Upper lobe of right lung (tissue), 1 donor: ENCODE measurements around the gene FLT4. TPM values are rescaled to one million over a fixed set of nuclear protein-coding genes. Genes with fewer than 3 reads are reported as not detected.

Experiments used
- ATAC-seq: fragments of 200-7000 bp; cut with Tn5 transposase; one replicate; pipeline ENCODE4 v1.9.1; 2020; ENCODE audit warnings: mild to moderate bottlenecking, moderate library complexity
- DNase-seq: peaks from one replicate; pipeline ENCODE4 v3.0.0-alpha.2; 2020
- H3K27ac ChIP-seq: fragments of 200-600 bp; one replicate; pipeline ENCODE4 v1.8.0; 2022
- H3K27me3 ChIP-seq: fragments of 200-600 bp; one replicate; pipeline ENCODE4 v1.8.0; 2022; ENCODE audit warnings: mild to moderate bottlenecking
- H3K36me3 ChIP-seq: fragments of 200-600 bp; one replicate; pipeline ENCODE4 v1.8.0; 2022
- H3K4me1 ChIP-seq: fragments of 200-600 bp; one replicate; pipeline ENCODE4 v1.8.0; 2022
- H3K4me3 ChIP-seq: fragments of 200-600 bp; one replicate; pipeline ENCODE4 v1.8.0; 2022; ENCODE audit warnings: mild to moderate bottlenecking
- H3K9me3 ChIP-seq: fragments of 200-600 bp; one replicate; pipeline ENCODE4 v1.8.0; 2022
- intact Hi-C: fragments of 100-400 bp; cut with DNase I; formaldehyde crosslinking; loops from one replicate; pipeline ENCODE4 v1.11.0; 2022
- total RNA-seq: library from RNA; stranded (reverse); fragmentation: NEBNext Ultra II Directional; extraction: Animal tissue kit (Norgen Biotek cat#: 25700); gene quantifications from one replicate; pipeline ENCODE4 v1.2.1, GENCODE V29; 2021
- TF ChIP-seq, protein P1 (sequence below): fragments of 200-600 bp; IDR thresholded peaks from one replicate; pipeline ENCODE4 v1.8.0; 2022; ENCODE audit warnings: antibody characterized with exemption
- donor health status: DM: no; HTN: yes; CAD: no; lungs with severe emphysema.

FLT4 gene
- total RNA-seq, 1 donor from 2014 or later = 38.6 TPM

DNA sequence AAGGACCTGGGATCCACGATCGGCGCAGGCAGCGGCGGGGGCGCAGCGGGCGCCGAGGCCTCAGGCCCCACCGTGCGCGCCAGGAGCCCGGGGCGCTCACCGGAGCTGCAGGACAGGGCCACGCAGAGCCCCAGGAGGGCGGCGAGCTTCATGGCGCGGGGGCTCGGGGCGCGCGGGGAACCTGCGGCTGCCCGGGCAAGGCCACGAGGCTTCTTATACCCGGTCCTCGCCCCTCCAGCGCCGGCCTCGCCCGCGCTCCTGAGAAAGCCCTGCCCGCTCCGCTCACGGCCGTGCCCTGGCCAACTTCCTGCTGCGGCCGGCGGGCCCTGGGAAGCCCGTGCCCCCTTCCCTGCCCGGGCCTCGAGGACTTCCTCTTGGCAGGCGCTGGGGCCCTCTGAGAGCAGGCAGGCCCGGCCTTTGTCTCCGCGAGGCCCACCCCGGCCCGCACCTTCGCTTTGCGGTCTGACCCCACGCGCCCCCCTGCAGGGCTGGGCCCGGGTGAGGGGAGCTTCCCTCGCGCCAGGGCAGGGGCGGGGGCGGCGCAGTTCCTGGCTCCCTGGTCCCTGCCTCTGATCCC lies 58.0 kb downstream of the FLT4 start, which contains the start of gene SCGB3A1:
SCGB3A1 (minus strand) TSS at position 189 of the 577 bp plus-strand sequence; CDS start at position 152, 37 bp downstream.
- Histone ChIP-seq H3K4me1 (peaks cover 18% of the 10 kb centered on the region), H3K36me3 (no peaks in the 10 kb centered on the region), H3K27me3 (peaks cover 22% of the 10 kb centered on the region), H3K27ac (no peak within 1 kb of the TSS), H3K9me3 (no peaks in the 10 kb centered on the region), H3K4me3 (peak within 1 kb of the TSS; percentile 33)
- ATAC-seq = peak; percentile 70
- DNase-seq = peak; percentile 81
- intact Hi-C loops = no loop called here
- TF ChIP-seq, protein P1, sequence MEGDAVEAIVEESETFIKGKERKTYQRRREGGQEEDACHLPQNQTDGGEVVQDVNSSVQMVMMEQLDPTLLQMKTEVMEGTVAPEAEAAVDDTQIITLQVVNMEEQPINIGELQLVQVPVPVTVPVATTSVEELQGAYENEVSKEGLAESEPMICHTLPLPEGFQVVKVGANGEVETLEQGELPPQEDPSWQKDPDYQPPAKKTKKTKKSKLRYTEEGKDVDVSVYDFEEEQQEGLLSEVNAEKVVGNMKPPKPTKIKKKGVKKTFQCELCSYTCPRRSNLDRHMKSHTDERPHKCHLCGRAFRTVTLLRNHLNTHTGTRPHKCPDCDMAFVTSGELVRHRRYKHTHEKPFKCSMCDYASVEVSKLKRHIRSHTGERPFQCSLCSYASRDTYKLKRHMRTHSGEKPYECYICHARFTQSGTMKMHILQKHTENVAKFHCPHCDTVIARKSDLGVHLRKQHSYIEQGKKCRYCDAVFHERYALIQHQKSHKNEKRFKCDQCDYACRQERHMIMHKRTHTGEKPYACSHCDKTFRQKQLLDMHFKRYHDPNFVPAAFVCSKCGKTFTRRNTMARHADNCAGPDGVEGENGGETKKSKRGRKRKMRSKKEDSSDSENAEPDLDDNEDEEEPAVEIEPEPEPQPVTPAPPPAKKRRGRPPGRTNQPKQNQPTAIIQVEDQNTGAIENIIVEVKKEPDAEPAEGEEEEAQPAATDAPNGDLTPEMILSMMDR = no peak

DNA sequence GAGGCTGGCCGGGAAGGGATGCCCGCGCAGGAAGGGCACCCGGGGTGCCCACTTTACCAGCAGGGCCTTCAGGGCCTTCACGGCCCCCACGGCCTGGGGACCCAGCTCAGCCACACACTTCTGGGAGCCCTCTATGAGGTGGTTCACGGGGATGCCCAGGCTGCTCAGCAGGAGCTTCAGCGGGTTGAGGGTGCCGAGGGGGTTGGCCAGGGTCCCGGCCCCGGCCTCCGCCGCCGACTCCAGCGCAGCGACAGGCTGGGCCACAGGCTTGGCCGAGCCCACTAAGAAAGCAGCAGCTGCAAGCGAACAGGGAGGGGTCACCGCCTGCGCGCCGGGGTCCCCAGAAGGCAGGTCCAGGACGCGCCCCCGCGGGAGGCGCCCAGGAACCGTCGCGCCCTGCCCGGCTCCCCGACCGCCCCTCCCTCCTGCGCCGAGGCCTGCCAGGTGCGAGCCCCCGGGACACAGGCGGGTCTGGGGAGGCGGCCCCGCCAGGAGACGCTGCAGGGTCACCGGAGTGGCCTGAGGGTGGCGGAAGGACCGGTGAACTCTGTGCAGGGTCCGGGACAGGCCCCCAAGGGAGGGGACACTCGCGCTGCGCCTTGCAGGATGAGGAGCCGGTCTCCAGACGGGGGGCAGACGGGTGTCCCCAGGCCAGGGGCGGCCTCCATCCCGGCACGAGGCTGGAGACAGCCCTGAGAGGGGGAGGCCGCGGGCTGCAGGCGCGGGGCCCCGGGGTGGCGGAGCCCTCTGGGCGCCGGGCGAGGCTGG lies 58.7 kb downstream of the FLT4 start:
- Histone ChIP-seq H3K27ac (no peak overlapping the region), H3K4me1 (peaks cover 17% of the 10 kb centered on the region), H3K36me3 (no peaks in the 10 kb centered on the region), H3K4me3 (peak overlapping the region; percentile 33), H3K9me3 (no peaks in the 10 kb centered on the region), H3K27me3 (peaks cover 22% of the 10 kb centered on the region)
- ATAC-seq = peak; percentile 33
- intact Hi-C loops = no loop called here
- TF ChIP-seq, protein P1 = no peak
- peak; percentile 71 for DNase-seq

DNA sequence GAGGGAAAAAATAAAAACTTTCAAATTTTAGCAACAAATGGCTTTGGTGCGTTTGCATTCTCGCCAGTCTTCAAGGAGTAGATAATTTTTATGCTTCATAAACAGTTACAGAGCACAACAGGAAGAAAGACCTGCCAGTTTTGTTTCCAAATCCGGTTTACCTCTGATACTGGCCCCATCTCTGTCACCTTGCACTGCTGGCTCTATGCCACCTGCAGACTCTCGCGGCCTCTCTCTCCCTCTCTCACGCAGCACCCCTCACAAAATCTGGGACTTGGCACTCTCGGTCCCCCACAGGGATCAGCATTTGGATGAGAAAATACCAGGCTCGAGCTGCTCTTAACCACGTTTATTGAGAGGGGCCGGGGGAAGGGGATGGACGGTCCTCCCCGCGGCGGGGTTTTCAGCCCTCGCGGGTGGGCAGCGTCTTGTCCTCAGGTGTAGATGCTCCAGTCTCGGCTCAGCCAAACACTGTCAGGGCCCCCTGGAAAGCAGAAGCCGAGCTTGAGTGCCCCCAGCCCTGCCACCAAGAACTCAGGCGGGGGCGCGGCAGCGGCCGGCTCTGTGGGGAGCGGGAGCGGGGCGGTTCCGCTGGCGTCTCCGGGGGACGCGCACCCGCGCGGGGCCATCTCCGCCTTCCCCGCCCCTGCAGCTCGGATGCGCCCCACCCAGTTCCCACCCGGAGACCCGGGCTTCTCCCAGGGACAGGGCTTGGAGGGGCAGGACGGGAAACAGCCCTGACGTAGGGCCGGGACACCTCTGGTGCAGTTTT lies 59.4 kb downstream of the FLT4 start:
- no peak overlapping the region for H3K27ac ChIP-seq
- DNase-seq (no peak), ATAC-seq (no peak)
- TF ChIP-seq, protein P1 = no peak
- peak overlapping the region; percentile 33 for H3K4me3 ChIP-seq
- H3K9me3 ChIP-seq = no peaks in the 10 kb centered on the region
- H3K27me3 ChIP-seq = peaks cover 22% of the 10 kb centered on the region
- peaks cover 17% of the 10 kb centered on the region for H3K4me1 ChIP-seq
- no peaks in the 10 kb centered on the region for H3K36me3 ChIP-seq
- intact Hi-C loops = no loop called here

- no peak for ATAC-seq
Observed at GRCh38 chr5:180586870-180587269, 62.5 kb downstream of the FLT4 start.

DNA sequence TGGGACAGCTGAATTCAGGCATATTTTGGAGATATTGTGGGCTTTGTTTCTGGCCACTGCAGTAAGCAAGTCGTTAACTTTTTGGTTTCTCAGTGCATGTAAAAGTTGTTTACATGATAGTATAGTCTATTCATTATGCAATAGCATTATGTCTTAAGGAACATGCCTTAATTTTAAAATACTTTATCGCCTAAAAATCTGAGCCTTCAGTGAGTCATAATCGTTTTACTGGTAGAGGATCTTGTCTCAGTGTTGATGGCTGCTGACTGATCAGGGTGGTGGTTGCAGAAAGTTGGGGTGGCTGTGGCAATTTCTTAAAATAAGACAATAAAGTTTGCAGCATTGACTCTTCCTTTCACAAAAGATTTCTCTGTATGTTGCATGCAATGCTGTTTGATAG lies 63.2 kb downstream of the FLT4 start:
- Histone ChIP-seq H3K36me3 (no peaks in the 10 kb centered on the region), H3K4me1 (peaks cover 12% of the 10 kb centered on the region), H3K27me3 (peaks cover 16% of the 10 kb centered on the region), H3K9me3 (no peaks in the 10 kb centered on the region), H3K4me3 (no peak overlapping the region), H3K27ac (no peak overlapping the region)
- intact Hi-C loops = no loop called here
- no peak for DNase-seq
- TF ChIP-seq, protein P1 = no peak
- no peak for ATAC-seq

More at GRCh38 chr5:180586870-180587269, 62.5 kb downstream of the FLT4 start:
- TF ChIP-seq, protein P1 = no peak
- no peak for DNase-seq
- Histone ChIP-seq H3K4me3 (no peak overlapping the region), H3K27me3 (peaks cover 22% of the 10 kb centered on the region), H3K9me3 (no peaks in the 10 kb centered on the region), H3K4me1 (peaks cover 17% of the 10 kb centered on the region), H3K36me3 (no peaks in the 10 kb centered on the region), H3K27ac (no peak overlapping the region)
- intact Hi-C loops = no loop called here
